ENCODE data around the gene MVB12B.

The MVB12B gene

GRCh38 chr9:126456441-126457174 lies 130.0 kb downstream of the MVB12B start:
- H3K4me3 Mint-ChIP-seq = no peak overlapping the region
- peaks cover 28% of the 10 kb centered on the region for H3K4me1 Mint-ChIP-seq
- no peaks in the 10 kb centered on the region for H3K27me3 Mint-ChIP-seq
- no peak for DNase-seq
- ATAC-seq = no peak
- peak overlapping the region in 1 of 2 donors; percentile 38 for H3K27ac Mint-ChIP-seq
- H3K9me3 Mint-ChIP-seq = no peaks in the 10 kb centered on the region

- DNase-seq (no peak), ATAC-seq (no peak)
- Mint-ChIP-seq H3K4me3 (no peak overlapping the region), H3K9me3 (no peaks in the 10 kb centered on the region), H3K27me3 (no peaks in the 10 kb centered on the region), H3K4me1 (peaks cover 24% of the 10 kb centered on the region), H3K27ac (no peak overlapping the region)
Observed at GRCh38 chr9:126457175-126457547, 130.5 kb downstream of the MVB12B start.

GRCh38 chr9:126457890-126458289 lies 131.3 kb downstream of the MVB12B start:
- no peak for DNase-seq
- H3K27me3 Mint-ChIP-seq = no peaks in the 10 kb centered on the region
- no peak overlapping the region for H3K4me3 Mint-ChIP-seq
- no peak for ATAC-seq
- peaks cover 17% of the 10 kb centered on the region for H3K4me1 Mint-ChIP-seq
- no peaks in the 10 kb centered on the region for H3K9me3 Mint-ChIP-seq
- H3K27ac Mint-ChIP-seq = no peak overlapping the region

GRCh38 chr9:126459126-126459525 lies 132.5 kb downstream of the MVB12B start:
- no peak overlapping the region for H3K27ac Mint-ChIP-seq

GRCh38 chr9:126459546-126459945 lies 132.9 kb downstream of the MVB12B start:
- Mint-ChIP-seq H3K27ac (no peak overlapping the region), H3K4me3 (no peak overlapping the region), H3K4me1 (peaks cover 2% of the 10 kb centered on the region), H3K9me3 (no peaks in the 10 kb centered on the region), H3K27me3 (no peaks in the 10 kb centered on the region)
- ATAC-seq (no peak), DNase-seq (no peak)

More at GRCh38 chr9:126459126-126459525, 132.5 kb downstream of the MVB12B start:
- Mint-ChIP-seq H3K4me1 (peaks cover 7% of the 10 kb centered on the region), H3K9me3 (no peaks in the 10 kb centered on the region), H3K4me3 (no peak overlapping the region), H3K27me3 (no peaks in the 10 kb centered on the region)
- no peak for DNase-seq
- no peak for ATAC-seq

GRCh38 chr9:126459965-126460843 lies 133.6 kb downstream of the MVB12B start:
- no peak overlapping the region for H3K27ac Mint-ChIP-seq
- no peaks in the 10 kb centered on the region for H3K27me3 Mint-ChIP-seq
- ATAC-seq (no peak), DNase-seq (no peak)
- peaks cover 6% of the 10 kb centered on the region for H3K4me1 Mint-ChIP-seq
- H3K4me3 Mint-ChIP-seq = no peak overlapping the region
- H3K9me3 Mint-ChIP-seq = no peaks in the 10 kb centered on the region

- Mint-ChIP-seq H3K4me1 (peaks cover 14% of the 10 kb centered on the region), H3K27ac (no peak overlapping the region), H3K4me3 (no peak overlapping the region), H3K9me3 (no peaks in the 10 kb centered on the region), H3K27me3 (no peaks in the 10 kb centered on the region)
- ATAC-seq (no peak), DNase-seq (no peak)
Observed at GRCh38 chr9:126461029-126461428, 134.4 kb downstream of the MVB12B start.

GRCh38 chr9:126461608-126462007 lies 135.0 kb downstream of the MVB12B start:
- DNase-seq (no peak), ATAC-seq (no peak)
- Mint-ChIP-seq H3K27ac (no peak overlapping the region), H3K4me1 (peaks cover 17% of the 10 kb centered on the region), H3K27me3 (no peaks in the 10 kb centered on the region), H3K9me3 (no peaks in the 10 kb centered on the region), H3K4me3 (no peak overlapping the region)

- no peaks in the 10 kb centered on the region for H3K9me3 Mint-ChIP-seq
- ATAC-seq = no peak
- H3K27ac Mint-ChIP-seq = no peak overlapping the region
- peaks cover 23% of the 10 kb centered on the region for H3K4me1 Mint-ChIP-seq
- H3K27me3 Mint-ChIP-seq = no peaks in the 10 kb centered on the region
- no peak for DNase-seq
- no peak overlapping the region for H3K4me3 Mint-ChIP-seq
Observed at GRCh38 chr9:126462617-126463016, 136.0 kb downstream of the MVB12B start.

- ATAC-seq = no peak
- Mint-ChIP-seq H3K9me3 (no peaks in the 10 kb centered on the region), H3K27me3 (no peaks in the 10 kb centered on the region), H3K4me1 (peaks cover 31% of the 10 kb centered on the region), H3K4me3 (no peak overlapping the region), H3K27ac (no peak overlapping the region)
- no peak for DNase-seq
Observed at GRCh38 chr9:126463426-126463825, 136.8 kb downstream of the MVB12B start.

GRCh38 chr9:126464694-126465441 lies 138.2 kb downstream of the MVB12B start:
- Mint-ChIP-seq H3K9me3 (no peaks in the 10 kb centered on the region), H3K4me3 (no peak overlapping the region), H3K27ac (peak overlapping the region in 1 of 2 donors; percentile 66), H3K27me3 (no peaks in the 10 kb centered on the region), H3K4me1 (peaks cover 45% of the 10 kb centered on the region)
- DNase-seq (no peak), ATAC-seq (no peak)

- Mint-ChIP-seq H3K27ac (peak overlapping the region in 1 of 2 donors; percentile 71), H3K4me3 (no peak overlapping the region), H3K9me3 (no peaks in the 10 kb centered on the region), H3K27me3 (no peaks in the 10 kb centered on the region), H3K4me1 (peaks cover 56% of the 10 kb centered on the region)
- no peak for ATAC-seq
- no peak for DNase-seq
Observed at GRCh38 chr9:126465977-126466376, 139.3 kb downstream of the MVB12B start.

GRCh38 chr9:126468141-126468825 lies 141.7 kb downstream of the MVB12B start:
- peaks cover 79% of the 10 kb centered on the region for H3K4me1 Mint-ChIP-seq
- peak overlapping the region in 1 of 2 donors; percentile 65 for H3K27ac Mint-ChIP-seq
- no peak overlapping the region for H3K4me3 Mint-ChIP-seq
- no peaks in the 10 kb centered on the region for H3K27me3 Mint-ChIP-seq
- DNase-seq = no peak
- ATAC-seq = no peak
- H3K9me3 Mint-ChIP-seq = no peaks in the 10 kb centered on the region

GRCh38 chr9:126470241-126470993 lies 143.8 kb downstream of the MVB12B start:
- Mint-ChIP-seq H3K9me3 (no peaks in the 10 kb centered on the region), H3K27ac (peak overlapping the region; percentile 83 to 91), H3K4me3 (peak overlapping the region; percentile 62 to 78), H3K4me1 (peaks cover 79% of the 10 kb centered on the region), H3K27me3 (no peaks in the 10 kb centered on the region)
- DNase-seq (peak; percentile 37 to 67), ATAC-seq (peak; percentile 84)
